ENCODE data around the gene CRPPA.
"Not testable (repeated sequence)": the region's sequence is repeated elsewhere in the genome, so short reads cannot be mapped to it uniquely, and the experiment has no call there.

The CRPPA gene

GRCh38 chr7:16398146-16399017 lies 23.0 kb downstream of the CRPPA start:
- no peak for DNase-seq (ENCODE audit: low read depth in 2 of 2, low spot score in 1 of 2)

GRCh38 chr7:16397501-16398145 lies 23.7 kb downstream of the CRPPA start:
- no peak for DNase-seq (ENCODE audit: low read depth in 2 of 2, low spot score in 1 of 2)

- DNase-seq (ENCODE audit: low read depth in 2 of 2, low spot score in 1 of 2): no peak
These were observed 24.4 kb downstream of the CRPPA start for GRCh38 chr7:16396766-16397500.

- DNase-seq (ENCODE audit: low read depth in 2 of 2, low spot score in 1 of 2): no peak
These were observed 26.2 kb downstream of the CRPPA start for GRCh38 chr7:16395121-16395520.

GRCh38 chr7:16393862-16394422 lies 27.4 kb downstream of the CRPPA start:
- no peak for DNase-seq (ENCODE audit: low read depth in 2 of 2, low spot score in 1 of 2)

GRCh38 chr7:16392990-16393523 lies 28.3 kb downstream of the CRPPA start:
- no peak for DNase-seq (ENCODE audit: low read depth in 2 of 2, low spot score in 1 of 2)

- not testable (repeated sequence) for DNase-seq (ENCODE audit: low read depth in 2 of 2, low spot score in 1 of 2)
These were observed 37.6 kb downstream of the CRPPA start for GRCh38 chr7:16383786-16384185.

GRCh38 chr7:16383103-16383502 lies 38.2 kb downstream of the CRPPA start:
- DNase-seq (ENCODE audit: low read depth in 2 of 2, low spot score in 1 of 2): not testable (repeated sequence)
